ENCODE data around the gene WDR90. TPM values are rescaled to one million over a fixed set of nuclear protein-coding genes. Genes with fewer than 3 reads are reported as not detected.

Gene WDR90
- total RNA-seq, 2 donors from 2014 or later: 3.0 to 5.7 TPM

- DNase-seq (ENCODE audit: low spot score): no peak
These were observed 24.6 kb upstream of the WDR90 start for GRCh38 chr16:624526-625070.

GRCh38 chr16:625117-625976 lies 23.8 kb upstream of the WDR90 start:
- Histone ChIP-seq H3K4me3 (no peak overlapping the region), H3K27me3 (no peaks in the 10 kb centered on the region), H3K27ac (no peak overlapping the region), H3K4me1 (peaks cover 0 to 23% of the 10 kb centered on the region in 2 donors), H3K36me3 (peaks cover 5% of the 10 kb centered on the region), H3K9me3 (no peaks in the 10 kb centered on the region)
- DNase-seq (ENCODE audit: low spot score): no peak
- no peak for TF ChIP-seq CTCF (IDR thresholded peaks at IDR 0.05)

More at GRCh38 chr16:624526-625070, 24.6 kb upstream of the WDR90 start:
- Histone ChIP-seq H3K27me3 (no peaks in the 10 kb centered on the region), H3K9me3 (no peaks in the 10 kb centered on the region), H3K27ac (no peak overlapping the region), H3K4me1 (peaks cover 0 to 16% of the 10 kb centered on the region in 2 donors), H3K4me3 (no peak overlapping the region), H3K36me3 (peaks cover 5% of the 10 kb centered on the region)
- TF ChIP-seq CTCF (IDR thresholded peaks at IDR 0.05): no peak

GRCh38 chr16:625977-626765 lies 23.0 kb upstream of the WDR90 start:
- no peak overlapping the region for H3K27ac ChIP-seq
- no peaks in the 10 kb centered on the region for H3K9me3 ChIP-seq
- TF ChIP-seq CTCF (IDR thresholded peaks at IDR 0.05): no peak
- H3K27me3 ChIP-seq: no peaks in the 10 kb centered on the region
- H3K36me3 ChIP-seq: peaks cover 5% of the 10 kb centered on the region
- DNase-seq (ENCODE audit: low spot score): no peak
- H3K4me3 ChIP-seq: no peak overlapping the region
- peaks cover 0 to 32% of the 10 kb centered on the region in 2 donors for H3K4me1 ChIP-seq

GRCh38 chr16:626787-627453 lies 22.2 kb upstream of the WDR90 start:
- H3K9me3 ChIP-seq: no peaks in the 10 kb centered on the region
- H3K27me3 ChIP-seq: no peaks in the 10 kb centered on the region
- peaks cover 5% of the 10 kb centered on the region for H3K36me3 ChIP-seq
- H3K4me1 ChIP-seq: peaks cover 0 to 35% of the 10 kb centered on the region in 2 donors
- H3K4me3 ChIP-seq: no peak overlapping the region
- no peak for DNase-seq (ENCODE audit: low spot score)
- H3K27ac ChIP-seq: no peak overlapping the region
- no peak for TF ChIP-seq CTCF (IDR thresholded peaks at IDR 0.05)

GRCh38 chr16:627454-628239 lies 21.5 kb upstream of the WDR90 start:
- Histone ChIP-seq H3K9me3 (no peaks in the 10 kb centered on the region), H3K27ac (no peak overlapping the region), H3K4me1 (peaks cover 0 to 35% of the 10 kb centered on the region in 2 donors), H3K27me3 (no peaks in the 10 kb centered on the region), H3K36me3 (peaks cover 5% of the 10 kb centered on the region), H3K4me3 (no peak overlapping the region)
- no peak for TF ChIP-seq CTCF (IDR thresholded peaks at IDR 0.05)
- DNase-seq (ENCODE audit: low spot score): no peak

All from right atrium auricular region (tissue), 2 donors.